H1 (cell line): ENCODE data around the gene MAP1B. TPM values are rescaled to one million over a fixed set of nuclear protein-coding genes. Genes with fewer than 3 reads are reported as not detected.

Experiments
- CTCF ChIA-PET: fragments of 300-600 bp; sonication (Branson Sonifier 250); formaldehyde crosslinking; loops from one replicate; lab custom pipeline; 2021; ENCODE audit not compliant: partially characterized antibody; lab: Charles Lee
- POLR2A ChIA-PET: fragments of 300-600 bp; sonication (Branson Sonifier 250); formaldehyde crosslinking; loops from one replicate; lab custom pipeline; 2021; ENCODE audit warnings: inconsistent platforms; ENCODE audit not compliant: partially characterized antibody; lab: Charles Lee
- DNase-seq, 2 experiments: peaks; one replicate each; pipeline versions ENCODE4 v3.0.0 to v3.0.0-alpha.2; 2010 to 2022; ENCODE audit warnings: low spot score in 2 of 2, low read depth in 1 of 2, mixed read lengths in 1 of 2
- FAIRE-seq: peaks from 2 replicates; lab custom pipeline; 2011; peaks lifted over from hg19 to GRCh38; lab: Jason Lieb, UNC
- H2AFZ ChIP-seq: 2 replicates; pipeline ENCODE4 v1.8.1; 2012; ENCODE audit warnings: low read length, inconsistent platforms
- H2AK5ac ChIP-seq: 2 replicates; pipeline ENCODE4 v1.6.1; 2013; ENCODE audit warnings: low read depth, low read length
- H2BK120ac ChIP-seq: replicated peaks from 2 replicates; pipeline ENCODE3; 2013; ENCODE audit warnings: low read depth, low read length, inconsistent platforms
- H2BK12ac ChIP-seq: 2 replicates; pipeline ENCODE4 v1.6.1; 2013; ENCODE audit warnings: low read depth, low read length
- H2BK15ac ChIP-seq: 2 replicates; pipeline ENCODE4 v1.6.1; 2013; ENCODE audit warnings: low read length
- H2BK20ac ChIP-seq: 2 replicates; pipeline ENCODE4 v1.6.1; 2013; ENCODE audit warnings: low read length
- H2BK5ac ChIP-seq: 2 replicates; pipeline ENCODE4 v1.6.1; 2013; ENCODE audit warnings: low read depth, low read length
- H3K14ac ChIP-seq: 2 replicates; pipeline ENCODE4 v1.6.1; 2013; ENCODE audit warnings: inconsistent platforms; ENCODE audit not compliant: insufficient read length
- H3K18ac ChIP-seq: 2 replicates; pipeline ENCODE4 v1.6.1; 2013; ENCODE audit warnings: low read length; ENCODE audit errors: extremely low read depth
- H3K23ac ChIP-seq: 2 replicates; pipeline ENCODE4 v1.6.1; 2013; ENCODE audit warnings: inconsistent platforms; ENCODE audit not compliant: insufficient read length
- H3K23me2 ChIP-seq: 2 replicates; pipeline ENCODE4 v1.6.1; 2013; ENCODE audit warnings: low read depth, low read length
- H3K27ac ChIP-seq: 2 replicates; pipeline ENCODE4 v1.6.1; 2011; ENCODE audit warnings: low read depth, low read length, inconsistent platforms
- H3K27me3 ChIP-seq, 4 experiments: replicated peaks in 1 of 4; 1 replicate in 1 of 4; 2 replicates in 3 of 4; pipeline versions ENCODE4 v1.6.1 to v1.8.1; 2011 to 2013; ENCODE audit warnings: low read length in 3 of 4, mild to moderate bottlenecking in 3 of 4, inconsistent platforms in 2 of 4, mixed read lengths in 2 of 4, moderate library complexity in 1 of 4; ENCODE audit not compliant: control insufficient read depth in 3 of 4, insufficient read depth in 3 of 4; ENCODE audit errors: extremely low read depth in 1 of 4
- H3K36me3 ChIP-seq, 4 experiments: 2 replicates each; pipeline versions ENCODE4 v1.6.1 to v1.8.1; 2011 to 2013; ENCODE audit warnings: mild to moderate bottlenecking in 4 of 4, low read length in 3 of 4, moderate library complexity in 2 of 4, control low read depth in 1 of 4, inconsistent platforms in 1 of 4; ENCODE audit not compliant: insufficient read depth in 4 of 4, control insufficient read depth in 2 of 4
- H3K4ac ChIP-seq: replicated peaks from 2 replicates; pipeline ENCODE3; 2013; ENCODE audit warnings: low read length, low read depth, mixed read lengths, inconsistent platforms; ENCODE audit not compliant: insufficient read length
- H3K4me1 ChIP-seq, 4 experiments: replicated peaks in 1 of 4; 1 replicate in 1 of 4; 2 replicates in 3 of 4; pipeline versions ENCODE4 v1.6.1 to v1.8.1; 2011 to 2013; ENCODE audit warnings: low read length in 3 of 4, inconsistent platforms in 2 of 4, mixed read lengths in 1 of 4; ENCODE audit not compliant: insufficient read depth in 4 of 4, control insufficient read depth in 3 of 4
- H3K4me2 ChIP-seq, 2 experiments: 2 replicates each; pipeline versions ENCODE4 v1.6.1 to v1.8.1; 2011 to 2013; ENCODE audit warnings: low read depth in 2 of 2, low read length in 2 of 2, control low read depth in 1 of 2, inconsistent platforms in 1 of 2, mild to moderate bottlenecking in 1 of 2; ENCODE audit not compliant: insufficient read depth in 1 of 2
- H3K4me3 ChIP-seq, 4 experiments: fragments of 200-600, 300-600 bp in 1 of 4; sonication (generic), shearing (Covaris generic), sonication (Bioruptor Twin) in 1 of 4; 2 replicates each; pipeline versions ENCODE4 v1.5.1 to v1.8.1; 2011 to 2016; ENCODE audit warnings: low read length in 4 of 4, low read depth in 3 of 4, control low read depth in 2 of 4, inconsistent platforms in 2 of 4, mild to moderate bottlenecking in 2 of 4, mixed read lengths in 1 of 4, moderate library complexity in 1 of 4; ENCODE audit not compliant: insufficient read depth in 2 of 4; ENCODE audit errors: extremely low read depth in 1 of 4
- H3K56ac ChIP-seq: replicated peaks from 2 replicates; pipeline ENCODE3; 2013; ENCODE audit warnings: low read depth, mild to moderate bottlenecking, mixed read lengths, low read length, inconsistent platforms; ENCODE audit not compliant: insufficient read length
- H3K79me1 ChIP-seq: 2 replicates; pipeline ENCODE4 v1.6.1; 2013; ENCODE audit warnings: low read depth, low read length, control low read depth
- H3K79me2 ChIP-seq, 2 experiments: 2 replicates each; pipeline versions ENCODE4 v1.6.1 to v1.8.1; 2012 to 2013; ENCODE audit warnings: low read length in 2 of 2, mild to moderate bottlenecking in 2 of 2, inconsistent platforms in 1 of 2; ENCODE audit not compliant: insufficient read depth in 2 of 2, control insufficient read depth in 1 of 2
- H3K9ac ChIP-seq, 4 experiments: replicated peaks in 1 of 4; 1 replicate in 1 of 4; 2 replicates in 3 of 4; pipeline versions ENCODE4 v1.6.1 to v1.8.1; 2011 to 2013; ENCODE audit warnings: low read depth in 3 of 4, low read length in 3 of 4, control low read depth in 2 of 4, mild to moderate bottlenecking in 2 of 4, moderate library complexity in 2 of 4, inconsistent platforms in 1 of 4; ENCODE audit errors: extremely low read depth in 1 of 4
- H3K9me3 ChIP-seq, 2 experiments: 2 replicates each; pipeline versions ENCODE4 v1.6.1 to v1.8.1; 2012 to 2013; ENCODE audit warnings: mild to moderate bottlenecking in 2 of 2, moderate library complexity in 2 of 2, control low read depth in 1 of 2, inconsistent platforms in 1 of 2, low read depth in 1 of 2, low read length in 1 of 2, mixed read lengths in 1 of 2; ENCODE audit not compliant: insufficient read depth in 2 of 2
- H4K20me1 ChIP-seq, 2 experiments: replicated peaks in 1 of 2; 2 replicates each; pipeline versions ENCODE3 to v1.8.1; 2011 to 2013; ENCODE audit warnings: inconsistent platforms in 2 of 2, low read length in 2 of 2, mild to moderate bottlenecking in 1 of 2; ENCODE audit not compliant: insufficient read depth in 2 of 2, control insufficient read depth in 1 of 2
- H4K5ac ChIP-seq: 2 replicates; pipeline ENCODE4 v1.6.1; 2013; ENCODE audit warnings: low read length, low read depth, mixed read lengths, inconsistent platforms; ENCODE audit not compliant: insufficient read length
- H4K8ac ChIP-seq: 2 replicates; pipeline ENCODE4 v1.8.0; 2013; ENCODE audit warnings: mild to moderate bottlenecking, moderate library complexity, low read length, inconsistent platforms; ENCODE audit not compliant: insufficient read depth; ENCODE audit errors: extremely low read depth
- H4K91ac ChIP-seq: replicated peaks from 2 replicates; pipeline ENCODE3; 2013; ENCODE audit warnings: low read length, mixed read lengths, inconsistent platforms; ENCODE audit not compliant: insufficient read length
- CBX8 ChIP-seq: fragments of 300-800, 300-1000 bp; sonication (generic); IDR thresholded peaks from 2 replicates; pipeline ENCODE4 v1.7.1; 2016; ENCODE audit warnings: low read depth, low read length, borderline replicate concordance
- CEBPB ChIP-seq: IDR thresholded peaks from 2 replicates; pipeline ENCODE4 v1.6.1; 2012; ENCODE audit warnings: low read depth, low read length
- GABPA ChIP-seq: IDR thresholded peaks from 2 replicates; pipeline ENCODE4 v1.6.1; 2011; ENCODE audit warnings: mild to moderate bottlenecking, low read length, moderate library complexity, borderline replicate concordance; ENCODE audit not compliant: insufficient read depth
- WGBS, 2 experiments: shearing (Covaris generic) in 1 of 2; methylation state at CpG; one replicate each; pipeline versions ENCODE4 v1.1.6 to v1.1.7; 2013 to 2015; ENCODE audit warnings: low lambda C conversion rate in 2 of 2, mixed read lengths in 2 of 2, inconsistent platforms in 1 of 2, low coverage in 1 of 2, missing lambda C conversion rate in 1 of 2; ENCODE audit not compliant: insufficient replicate concordance in 2 of 2, insufficient coverage in 1 of 2, insufficient read length in 1 of 2; ENCODE audit errors: extremely low coverage in 1 of 2, missing lambda C conversion rate in 1 of 2; 5-methylcytosine and 5-hydroxymethylcytosine counted together
- polyA plus RNA-seq, 7 experiments: library from polyadenylated mRNA; depleted of rRNA in 3 of 7; stranded (reverse) in 5 of 7; unstranded in 2 of 7; fragments of >200 nt in 5 of 7; fragments of 200-250 nt in 2 of 7; gene quantifications; 1 replicate in 5 of 7; 2 replicates in 1 of 7; 4 replicates in 1 of 7; pipeline versions ENCODE4 v1.2.1 to v1.2.3, GENCODE V29; 2011 to 2013; ENCODE audit warnings: missing spikeins in 2 of 7, mixed read lengths in 2 of 7
- total RNA-seq: library from RNA; stranded (reverse); fragmentation: NEBNext Ultra II Directional; extraction: Animal tissue kit (Norgen Biotek cat#: 25700); gene quantifications from 2 replicates; pipeline ENCODE4 v1.2.1, GENCODE V29; 2021

MAP1B gene
- total and polyA plus RNA-seq, 2 of the 8 experiments (the other 6 are each of a cell fraction or from before 2014, with no cell fraction given), result 24.5 to 120 TPM

GRCh38 chr5:72184408-72184807 is 77.1 kb downstream of the MAP1B start:
- no peak overlapping the region for H2AFZ ChIP-seq
- no peak for FAIRE-seq
- H3K56ac ChIP-seq, result no peak overlapping the region
- no peak overlapping the region for H3K4me3 ChIP-seq
- no peak overlapping the region for H2AK5ac ChIP-seq
- no peak overlapping the region for H3K4me2 ChIP-seq
- H4K5ac ChIP-seq, result no peak overlapping the region
- 98% methylated on average over 3 of the region's 3 CpGs; no CpG with 5 or more reads in 1 of the 2 experiments for WGBS, 2 experiments
- H4K91ac ChIP-seq, result no peak overlapping the region
- H4K8ac ChIP-seq, result no peak overlapping the region
- no peak overlapping the region for H3K4ac ChIP-seq
- peaks cover 6 to 44% (median 22%) of the 10 kb centered on the region in 4 experiments for H3K36me3 ChIP-seq
- no peak overlapping the region for H2BK20ac ChIP-seq
- H2BK15ac ChIP-seq, result no peak overlapping the region
- no peak overlapping the region for H3K9ac ChIP-seq
- H2BK5ac ChIP-seq, result no peak overlapping the region
- H3K18ac ChIP-seq, result no peak overlapping the region
- CTCF ChIA-PET, result interaction anchor here (1.2 to 2.9 kb wide), 2 partner anchors 48 to 61 kb away, joined by 3 to 8 read pairs; no protein-coding TSS in a partner anchor
- H3K27ac ChIP-seq, result no peak overlapping the region
- peaks cover 1 to 3% of the 10 kb centered on the region in 2 experiments for H4K20me1 ChIP-seq
- 0 out of 4 replicates have a peak, but pooled peaks cover 0 to 4% of the 10 kb centered on the region in 2 experiments for H3K79me2 ChIP-seq
- peaks cover 2 to 12% (median 7%) of the 10 kb centered on the region in 4 experiments for H3K4me1 ChIP-seq
- H3K14ac ChIP-seq, result no peak overlapping the region
- POLR2A ChIA-PET, result no interaction called here
- H3K9me3 ChIP-seq, result no peaks in the 10 kb centered on the region
- TF ChIP-seq GABPA (no peak), CEBPB (no peak), CBX8 (no peak)
- no peak overlapping the region for H2BK120ac ChIP-seq
- no peaks in the 10 kb centered on the region for H3K27me3 ChIP-seq
- no peak overlapping the region for H2BK12ac ChIP-seq
- no peak overlapping the region for H3K23ac ChIP-seq
- no peak for DNase-seq
- H3K23me2 ChIP-seq, result no peaks in the 10 kb centered on the region
- H3K79me1 ChIP-seq, result no peaks in the 10 kb centered on the region; the same call in 1 of the 2 replicates
